NCI-H1092 (cell line): ENCODE measurements around the gene GRID2.
"Not testable (repeated sequence)": the region's sequence is repeated elsewhere in the genome, so short reads cannot be mapped to it uniquely, and the experiment has no call there.

Source experiments
- DNase-seq: peaks from one replicate; lab custom pipeline; 2025; lab: John Stamatoyannopoulos, UW

Gene GRID2

GRCh38 chr4:92305148-92305877 is 1.5 kb downstream of the GRID2 start:
- peak; percentile 15 for DNase-seq

- DNase-seq, result no peak
Measured at GRCh38 chr4:92305878-92306520, 2.2 kb downstream of the GRID2 start.

GRCh38 chr4:92307181-92307580 is 3.4 kb downstream of the GRID2 start:
- no peak for DNase-seq

- no peak for DNase-seq
Measured at GRCh38 chr4:92307866-92308265, 4.1 kb downstream of the GRID2 start.

GRCh38 chr4:92317047-92317446 is 13.3 kb downstream of the GRID2 start:
- no peak for DNase-seq

GRCh38 chr4:92328095-92328494 is 24.3 kb downstream of the GRID2 start:
- no peak for DNase-seq

GRCh38 chr4:92333016-92333415 is 29.2 kb downstream of the GRID2 start:
- no peak for DNase-seq

GRCh38 chr4:92334716-92335350 is 31.1 kb downstream of the GRID2 start:
- no peak for DNase-seq

GRCh38 chr4:92339676-92340075 is 35.9 kb downstream of the GRID2 start:
- DNase-seq, result no peak

GRCh38 chr4:92344216-92344615 is 40.5 kb downstream of the GRID2 start:
- DNase-seq, result no peak

- DNase-seq, result no peak
Measured at GRCh38 chr4:92346289-92346688, 42.5 kb downstream of the GRID2 start.

- DNase-seq, result no peak
Measured at GRCh38 chr4:92357966-92358365, 54.2 kb downstream of the GRID2 start.

GRCh38 chr4:92359491-92359890 is 55.7 kb downstream of the GRID2 start:
- no peak for DNase-seq

- DNase-seq, result no peak
Measured at GRCh38 chr4:92362028-92362427, 58.3 kb downstream of the GRID2 start.

GRCh38 chr4:92368653-92369052 is 64.9 kb downstream of the GRID2 start:
- no peak for DNase-seq

- DNase-seq, result no peak
Measured at GRCh38 chr4:92381616-92382015, 77.8 kb downstream of the GRID2 start.

- DNase-seq, result no peak
Measured at GRCh38 chr4:92382128-92382527, 78.4 kb downstream of the GRID2 start.

GRCh38 chr4:92387459-92388069 is 83.8 kb downstream of the GRID2 start:
- peak; percentile 8 for DNase-seq

GRCh38 chr4:92399032-92399431 is 95.3 kb downstream of the GRID2 start:
- no peak for DNase-seq

- not testable (repeated sequence) for DNase-seq
Measured at GRCh38 chr4:92403525-92403924, 99.8 kb downstream of the GRID2 start.

- no peak for DNase-seq
Measured at GRCh38 chr4:92406488-92406887, 102.7 kb downstream of the GRID2 start.

GRCh38 chr4:92421920-92422319 is 118.2 kb downstream of the GRID2 start:
- no peak for DNase-seq

GRCh38 chr4:92433272-92433758 is 129.5 kb downstream of the GRID2 start:
- DNase-seq, result no peak
